AG08396 (cell line): ENCODE data around the gene GLB1L2.

Experiments used
- DNase-seq: peaks from one replicate; pipeline ENCODE4 v3.0.0; 2012; ENCODE audit warnings: low spot score, mixed read lengths

Gene GLB1L2

DNA sequence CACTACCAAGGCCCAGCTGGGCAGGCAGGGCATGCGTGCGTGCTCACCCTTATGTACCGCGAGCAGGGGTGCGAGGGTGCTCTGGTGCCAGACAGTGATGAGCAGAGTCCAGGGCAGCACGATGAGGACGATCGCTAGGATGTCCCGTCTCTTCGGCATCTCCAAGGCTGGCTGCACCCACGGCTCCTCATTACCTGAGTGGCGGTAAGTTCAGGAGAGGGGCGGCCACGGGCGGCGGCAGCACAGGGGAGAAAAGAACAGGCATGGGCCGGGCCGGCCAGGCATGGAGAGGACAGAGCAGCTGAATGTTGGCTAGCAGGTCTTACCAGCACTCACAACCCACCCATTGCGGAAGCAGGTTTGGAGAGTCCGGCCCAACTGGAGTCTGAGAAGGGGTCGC is 55.7 kb downstream of the GLB1L2 start:
- DNase-seq: no peak

DNA sequence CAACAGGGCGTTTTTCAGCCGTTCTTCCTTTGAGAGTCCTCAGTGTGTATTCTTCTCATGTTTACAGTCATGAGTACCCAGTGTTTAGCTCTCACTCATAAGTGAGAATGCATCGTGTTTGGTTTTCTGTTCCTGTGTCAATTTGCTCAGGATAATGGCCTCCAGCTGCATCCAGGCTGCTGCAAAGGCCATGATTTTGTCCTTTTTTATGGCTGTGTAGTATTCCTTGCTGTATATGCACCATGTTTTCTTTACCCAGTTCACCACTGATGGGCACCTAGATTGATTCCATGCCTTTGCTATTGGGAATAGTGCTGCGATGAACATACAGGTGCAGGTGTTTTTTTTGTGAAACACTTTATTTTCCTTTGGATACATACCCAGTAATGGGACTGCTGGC is 56.8 kb downstream of the GLB1L2 start:
- no peak for DNase-seq

DNA sequence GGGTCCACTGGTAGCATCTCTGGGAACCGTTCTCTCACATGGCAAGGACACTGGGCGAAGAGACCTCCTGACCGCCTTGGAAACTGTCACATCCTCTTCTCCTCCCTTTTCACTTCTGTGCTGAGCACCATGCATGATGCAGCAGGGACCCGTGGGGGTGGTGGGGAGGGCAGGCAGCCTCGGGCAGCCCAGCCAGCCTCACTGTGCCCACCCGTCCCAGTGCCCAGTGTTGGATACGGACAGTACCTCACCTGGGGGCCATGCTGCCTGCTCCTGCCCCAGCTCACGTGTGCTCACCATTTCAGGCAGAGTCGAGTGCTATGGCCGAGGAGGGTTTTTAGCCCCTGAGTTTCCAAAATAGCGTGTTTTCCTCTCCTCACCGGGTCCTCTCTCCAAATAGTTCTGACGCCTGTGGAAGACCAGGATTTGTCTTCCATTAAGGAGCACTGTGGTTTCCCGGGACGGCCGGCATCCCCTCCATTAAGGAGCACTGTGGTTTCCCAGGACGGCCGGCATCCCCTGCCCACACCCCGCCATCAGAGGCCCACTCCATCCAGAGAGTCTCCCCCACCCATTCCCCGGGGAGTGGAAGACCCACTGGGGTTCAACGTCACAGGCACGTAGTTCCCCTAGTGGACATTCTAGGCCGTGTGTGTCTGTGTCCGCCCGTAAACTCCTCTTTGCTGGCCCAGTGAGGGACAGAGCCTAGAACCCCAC is 57.8 kb downstream of the GLB1L2 start:
- DNase-seq: no peak

DNA sequence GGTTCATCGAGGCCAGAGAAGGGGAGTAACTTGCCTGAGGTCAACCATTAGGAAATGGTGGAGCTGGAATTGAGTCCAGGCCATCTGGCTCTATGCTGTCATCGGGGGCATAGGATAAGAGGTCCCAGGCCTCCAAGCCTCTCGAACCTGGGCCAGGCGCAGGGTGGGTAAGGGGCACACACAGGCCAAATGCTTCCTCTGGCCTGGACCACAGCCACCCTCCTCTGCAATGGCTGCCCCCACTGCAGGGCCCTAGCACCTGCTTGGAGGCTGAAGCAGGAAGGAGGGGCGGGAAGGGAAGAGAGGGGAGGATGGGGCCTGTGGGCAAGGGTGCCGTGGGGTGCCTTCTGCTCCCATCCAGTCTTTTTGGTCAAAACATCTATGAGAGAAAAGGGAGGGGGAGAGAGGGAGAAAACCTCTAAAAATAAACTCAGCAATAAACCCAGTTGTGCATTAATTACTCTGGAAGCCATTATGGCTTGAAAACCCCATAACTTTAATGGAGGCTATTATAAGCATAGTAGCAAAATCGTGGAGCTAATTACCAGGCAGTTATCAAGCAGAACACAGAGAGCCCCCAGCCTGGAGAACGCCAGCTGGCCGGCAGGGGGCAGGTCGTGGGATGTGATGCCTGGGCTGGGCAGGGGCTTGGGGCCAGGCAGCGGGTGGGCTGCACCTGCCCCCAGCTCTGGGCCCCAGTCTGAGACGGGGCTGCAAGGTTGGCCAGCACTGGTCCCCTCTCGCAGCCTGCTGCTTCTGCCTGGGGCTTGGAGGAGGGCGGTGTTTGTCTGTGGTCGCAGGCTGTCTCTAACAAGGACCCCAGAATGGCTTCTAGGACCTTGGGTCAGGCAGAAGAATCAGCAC is 59.1 kb downstream of the GLB1L2 start:
- DNase-seq: no peak

DNA sequence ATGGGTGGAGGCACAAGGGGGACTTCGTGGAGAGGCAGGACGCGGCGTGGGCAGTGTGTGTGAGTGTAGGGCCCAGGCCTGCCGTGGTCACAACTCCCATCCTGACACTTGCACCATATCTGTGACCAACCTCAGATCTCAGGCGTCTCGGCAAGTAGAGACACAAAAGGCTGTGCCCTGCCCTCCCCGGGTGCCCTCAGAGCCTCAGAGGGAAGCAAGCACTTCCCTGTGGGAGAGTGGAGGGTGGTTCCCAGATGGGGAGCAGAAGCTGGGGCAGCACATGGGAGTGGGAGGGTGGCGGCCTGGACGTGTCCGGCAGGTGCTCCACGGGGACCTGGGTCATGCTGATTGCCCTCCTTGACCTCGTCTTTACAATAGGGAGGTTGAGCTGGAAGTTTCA is 59.9 kb downstream of the GLB1L2 start:
- no peak for DNase-seq

DNA sequence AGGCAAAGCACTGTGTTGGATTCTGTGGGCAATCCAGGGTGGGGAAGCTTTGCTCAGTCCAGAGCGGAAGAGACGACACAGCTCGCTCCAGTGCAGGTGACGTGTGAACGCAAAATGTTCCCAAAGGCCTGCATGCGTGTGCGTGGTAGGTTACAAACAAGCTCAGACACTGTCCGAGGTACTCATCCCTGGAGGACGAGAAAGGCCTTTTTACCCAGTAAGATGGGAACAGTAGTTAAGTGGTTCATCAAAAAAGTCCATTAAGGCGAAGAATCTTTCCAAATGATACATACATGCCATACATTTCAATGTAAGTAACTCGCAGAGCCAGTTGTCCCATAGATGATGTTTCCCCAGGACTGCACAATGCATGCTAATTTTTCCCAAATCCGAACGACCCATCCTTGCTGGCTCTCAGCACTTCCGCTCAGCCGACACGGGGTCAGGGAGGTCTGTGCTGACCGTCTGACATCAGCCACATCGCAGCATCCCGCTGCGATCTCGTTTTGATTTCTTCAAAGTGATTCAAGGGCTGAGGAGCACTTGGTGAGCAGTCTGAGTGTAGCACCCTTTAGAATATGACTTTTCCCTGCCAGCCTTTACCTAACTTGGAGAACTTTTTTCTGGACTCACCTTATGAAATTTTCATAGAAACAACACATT is 61.3 kb downstream of the GLB1L2 start:
- no peak for DNase-seq

DNA sequence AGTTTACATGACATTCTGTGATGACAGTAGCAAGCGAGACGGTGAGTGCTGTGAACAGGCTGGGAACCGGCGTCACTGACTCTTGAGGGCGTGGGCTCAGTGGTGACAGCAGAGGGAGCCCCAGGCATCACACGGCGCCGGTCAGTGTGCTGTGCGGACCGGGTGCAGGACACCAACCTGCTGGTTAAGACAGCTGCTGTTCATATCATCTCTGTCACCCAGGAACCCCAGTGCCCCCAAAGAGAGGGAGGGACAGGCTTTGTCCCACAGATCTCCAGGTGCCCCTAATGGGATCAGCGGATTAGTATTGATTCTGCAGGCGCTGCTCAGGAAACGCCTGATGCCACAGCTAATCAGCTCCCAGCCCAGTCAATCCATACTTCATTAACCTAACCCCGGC is 61.9 kb downstream of the GLB1L2 start:
- DNase-seq: no peak

DNA sequence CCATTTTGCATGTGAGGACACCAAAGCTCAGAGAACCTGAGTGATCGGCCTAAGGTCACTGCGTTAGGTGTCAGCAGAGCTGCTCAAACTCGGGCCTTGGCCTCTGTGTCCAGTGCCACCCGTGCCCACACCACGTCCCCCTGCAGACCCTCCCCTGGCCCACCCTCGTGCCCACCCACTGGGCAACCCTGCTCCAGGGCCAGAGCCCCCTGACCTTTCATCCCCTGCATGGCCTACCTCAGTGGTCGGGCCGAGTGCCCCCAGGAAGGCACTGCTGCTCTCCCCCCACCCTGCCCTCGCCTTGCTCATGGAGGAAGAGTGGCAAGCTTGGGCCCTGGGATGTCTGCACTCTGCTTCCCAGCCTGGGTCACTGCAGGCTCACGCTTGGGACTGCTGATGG is 62.5 kb downstream of the GLB1L2 start:
- DNase-seq: no peak

DNA sequence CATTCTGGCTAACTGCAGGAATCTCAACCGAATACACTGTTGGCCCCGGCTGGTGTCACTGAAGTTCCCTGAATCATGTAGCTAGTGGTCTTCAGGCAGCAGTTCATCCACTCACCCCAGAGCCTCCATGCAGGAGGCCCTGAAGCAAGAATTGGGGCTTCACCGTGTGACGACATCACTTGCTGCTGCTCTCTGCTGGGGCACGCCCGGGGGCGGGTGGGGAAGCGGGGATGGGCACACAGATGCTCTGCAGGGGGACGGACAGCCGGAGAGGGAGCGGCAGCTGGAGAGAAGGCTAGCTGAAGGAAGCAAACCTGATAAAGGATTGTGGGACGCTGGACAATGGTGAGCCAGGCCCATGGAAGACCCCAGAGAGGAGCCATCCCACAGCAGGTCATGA is 63.2 kb downstream of the GLB1L2 start:
- no peak for DNase-seq

DNA sequence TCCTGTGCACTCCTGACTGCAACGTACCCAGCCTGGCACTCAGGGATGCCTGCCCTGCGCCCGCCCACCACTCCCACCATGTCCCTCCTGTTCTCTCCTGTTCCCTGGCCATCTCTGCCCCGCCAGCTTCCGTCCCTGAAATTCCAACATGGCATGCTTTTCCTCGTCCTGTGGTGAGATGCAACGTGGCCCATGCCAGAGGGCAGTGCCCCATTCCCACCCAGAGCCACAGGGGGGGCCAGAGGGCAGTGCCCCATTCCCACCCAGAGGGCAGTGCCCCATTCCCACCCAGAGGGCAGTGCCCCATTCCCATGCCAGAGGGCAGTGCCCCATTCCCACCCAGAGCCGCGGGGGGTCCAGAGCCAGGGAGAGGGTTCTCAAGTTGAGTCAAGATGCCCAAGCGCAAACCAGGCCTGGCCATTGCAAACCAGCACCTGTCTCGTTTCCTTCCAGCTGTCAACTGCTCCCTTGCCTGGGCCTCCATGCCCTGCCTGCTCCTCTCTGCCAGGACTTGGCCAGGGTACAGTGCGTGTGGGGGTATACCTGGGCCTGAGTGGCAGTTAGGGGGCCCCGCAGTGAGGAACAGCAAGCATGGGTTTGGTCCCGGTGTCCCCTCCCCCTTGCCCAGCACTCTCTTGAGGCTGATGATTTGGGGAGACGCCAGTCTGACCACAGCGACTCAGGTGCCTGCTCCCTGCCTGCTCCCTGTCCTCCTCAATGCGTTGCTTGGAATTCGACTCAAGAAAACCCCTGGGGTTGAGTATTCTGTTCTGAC is 65.7 kb downstream of the GLB1L2 start:
- DNase-seq: no peak

DNA sequence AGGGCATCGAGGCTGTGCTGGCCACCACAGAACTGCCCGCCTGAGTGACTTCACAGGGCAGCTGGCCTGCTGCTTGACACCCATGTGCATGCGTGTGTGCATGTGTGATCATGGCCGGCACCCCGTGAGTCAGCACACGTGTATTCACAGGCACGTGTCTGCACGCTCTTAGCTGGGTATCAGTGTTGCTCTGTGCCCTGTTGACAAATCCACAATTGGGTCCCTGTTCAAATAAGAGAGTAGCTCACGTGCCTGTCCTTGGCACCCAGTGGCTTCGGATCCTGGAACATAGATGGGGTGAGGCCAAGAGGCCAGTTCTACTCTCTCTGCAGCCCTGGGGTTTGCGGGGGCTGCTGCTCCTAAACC is 66.3 kb downstream of the GLB1L2 start:
- DNase-seq: no peak

DNA sequence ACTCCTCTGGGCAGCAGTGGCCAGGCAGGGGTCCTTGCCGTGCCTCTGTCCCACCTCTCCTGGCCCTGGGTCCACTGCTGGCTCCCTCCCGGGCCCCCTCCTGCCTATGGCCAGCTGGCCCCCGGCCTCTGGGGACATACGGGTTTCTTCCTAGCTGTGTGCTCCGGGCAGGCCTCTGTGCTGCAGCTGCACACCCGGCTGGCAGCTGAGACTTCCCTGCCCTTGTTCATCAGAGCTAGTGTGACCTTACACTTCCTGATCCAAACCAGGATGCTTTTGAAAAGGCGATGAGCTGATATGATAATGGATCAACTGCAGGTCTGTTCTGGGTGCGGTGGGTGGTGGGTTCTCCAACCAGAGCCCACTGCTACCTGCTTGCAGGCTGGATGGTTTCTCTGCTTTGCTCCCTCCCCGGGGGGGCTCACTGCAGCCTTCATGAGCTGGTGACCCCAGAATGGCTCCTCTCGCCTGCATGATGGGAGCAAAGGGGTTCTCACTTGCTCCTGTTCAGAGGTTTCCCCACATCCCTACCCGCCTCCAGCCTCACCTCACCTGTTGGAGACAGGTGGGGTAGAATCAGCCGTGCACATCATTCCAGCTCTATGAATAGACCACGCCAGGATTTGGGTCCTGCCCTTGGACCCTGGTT is 67.0 kb downstream of the GLB1L2 start:
- DNase-seq: no peak

DNA sequence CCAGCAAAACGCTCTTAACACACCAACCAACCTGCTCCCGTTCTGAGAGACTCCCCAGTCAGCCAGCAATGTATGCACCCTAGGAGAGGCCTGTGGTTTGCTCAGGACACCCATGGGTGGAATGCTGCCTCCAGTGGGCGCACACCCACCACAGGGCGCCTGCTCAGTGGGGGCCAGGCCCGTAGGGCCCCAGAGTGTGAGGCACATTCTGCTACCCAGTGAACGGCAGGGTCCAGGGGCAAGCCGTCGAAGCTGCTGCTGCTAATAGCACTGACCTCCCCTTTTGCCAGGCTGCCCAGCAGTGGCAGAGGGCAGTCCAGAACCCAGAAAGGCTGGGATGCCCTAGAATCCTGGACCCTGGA is 67.5 kb downstream of the GLB1L2 start:
- no peak for DNase-seq

DNA sequence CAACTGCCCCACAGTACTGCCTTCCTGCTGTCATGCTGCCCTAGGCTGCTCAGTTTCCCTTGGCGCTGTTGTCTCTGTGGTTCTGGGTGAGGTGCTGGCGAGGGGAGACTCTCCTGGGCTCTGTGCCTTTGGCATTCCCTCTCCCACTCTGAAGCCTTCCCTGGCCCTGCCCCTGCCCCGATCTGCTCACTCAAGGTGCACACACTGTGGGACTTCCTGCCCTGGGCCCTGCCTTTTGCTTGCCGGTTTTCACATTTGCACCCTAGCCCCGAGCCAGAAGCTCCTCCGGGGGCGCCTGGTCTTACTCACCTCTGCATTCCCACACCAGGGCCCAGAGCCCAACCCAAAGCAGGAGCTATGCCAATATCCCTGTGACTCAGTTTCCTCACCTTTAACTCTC is 68.2 kb downstream of the GLB1L2 start:
- DNase-seq: no peak

DNA sequence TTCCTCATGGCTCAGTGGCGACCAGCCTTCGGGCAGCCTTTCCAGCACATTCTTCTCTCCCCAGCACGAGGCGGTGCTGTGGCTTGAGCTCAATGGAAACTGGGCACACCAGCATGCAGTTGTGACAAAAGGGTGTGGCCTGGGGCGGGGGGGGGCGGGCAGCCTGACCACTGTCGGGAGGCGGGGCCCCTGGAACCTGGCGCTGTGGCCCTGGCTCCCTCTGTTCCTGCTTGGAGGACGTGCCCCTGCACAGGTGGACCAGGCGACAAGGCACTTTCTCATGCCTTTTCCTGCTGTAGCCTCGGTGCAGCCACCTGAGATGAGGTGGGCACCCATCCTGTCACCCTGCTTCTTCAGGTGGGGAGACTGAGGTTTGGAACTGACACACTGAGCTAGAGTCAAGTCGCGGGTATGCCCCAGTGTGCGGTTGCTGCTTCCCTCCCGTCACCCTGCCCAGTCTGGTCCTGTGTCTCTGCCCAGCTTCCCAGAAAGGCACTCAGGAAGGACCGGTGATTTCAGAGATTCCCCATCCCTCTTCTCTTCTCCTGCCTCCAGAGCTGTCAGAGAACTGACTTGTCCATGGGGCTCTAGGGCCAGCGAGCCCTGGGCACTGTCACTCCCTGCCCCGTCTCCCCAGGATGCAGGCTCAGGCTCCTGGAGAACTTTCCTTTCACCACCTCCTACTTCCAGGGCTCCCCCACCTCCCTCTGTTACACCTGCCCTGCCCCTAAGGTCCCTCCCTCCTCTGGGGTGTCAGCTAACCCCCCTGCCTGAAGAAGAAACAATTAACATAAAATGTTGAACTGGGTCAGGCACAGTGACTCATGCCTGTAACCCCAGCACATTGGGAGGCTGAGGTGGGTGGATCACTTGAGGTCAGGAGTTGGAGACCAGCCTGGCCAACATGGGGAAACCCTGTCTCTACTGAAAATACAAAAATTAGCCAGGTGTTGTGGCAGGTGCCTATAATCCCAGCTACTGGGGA is 70.3 kb downstream of the GLB1L2 start:
- DNase-seq: no peak

DNA sequence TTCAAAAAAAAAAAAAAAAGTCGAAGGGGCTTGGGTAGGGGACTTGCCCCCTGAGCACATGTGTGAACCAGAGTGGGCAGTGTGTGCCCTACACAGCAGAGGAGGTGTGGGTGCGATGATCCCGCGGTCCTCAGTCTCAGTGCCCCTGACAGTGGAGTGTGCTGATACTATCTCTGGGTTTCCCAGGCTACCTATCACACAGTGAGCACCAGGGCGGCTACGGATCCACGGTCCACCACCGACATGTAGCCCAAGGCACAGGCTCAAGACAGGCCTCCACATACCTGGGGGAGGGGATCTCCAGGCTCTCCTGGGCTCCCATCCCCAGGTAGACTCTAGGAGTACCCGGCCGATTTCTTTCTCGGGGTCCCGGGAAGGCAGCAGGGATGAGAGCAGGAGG is 71.1 kb downstream of the GLB1L2 start:
- DNase-seq: no peak

DNA sequence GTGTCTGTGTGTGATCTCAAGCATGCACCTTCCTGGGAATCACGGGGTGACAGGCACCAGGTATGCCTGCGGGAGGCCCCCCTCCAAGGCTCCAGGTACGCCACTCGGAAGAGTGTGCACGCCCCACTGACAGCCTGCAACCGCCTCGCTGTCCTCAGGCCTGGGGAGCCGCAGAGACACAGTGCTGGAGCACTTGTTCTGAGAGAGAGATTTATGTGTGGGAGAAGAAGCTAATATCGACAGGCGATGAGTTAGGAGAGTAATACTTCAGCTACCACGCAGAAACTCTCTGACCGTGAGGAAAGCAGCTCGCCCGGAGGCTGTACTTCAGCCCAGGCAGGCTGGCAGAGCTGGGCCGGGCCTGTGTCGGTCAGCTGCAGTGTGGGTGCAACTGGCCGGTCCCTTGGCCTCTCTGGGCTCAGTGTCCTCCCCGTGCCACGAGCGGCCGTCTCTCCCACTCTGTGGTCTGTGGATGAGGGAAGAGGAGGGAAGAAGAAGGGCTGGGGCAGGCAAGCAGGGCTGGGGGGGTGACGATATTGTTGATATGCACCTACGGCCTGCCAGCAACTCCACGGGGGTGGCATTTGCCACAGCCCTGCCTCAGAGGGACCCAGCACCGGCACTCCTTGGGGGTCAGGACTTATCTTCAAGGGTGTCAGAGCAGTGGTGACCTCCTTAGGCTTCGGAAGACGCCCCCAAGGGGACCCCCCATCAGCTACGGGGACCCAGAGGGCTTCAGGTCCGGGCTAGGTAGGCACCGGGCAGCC is 73.0 kb downstream of the GLB1L2 start:
- no peak for DNase-seq

DNA sequence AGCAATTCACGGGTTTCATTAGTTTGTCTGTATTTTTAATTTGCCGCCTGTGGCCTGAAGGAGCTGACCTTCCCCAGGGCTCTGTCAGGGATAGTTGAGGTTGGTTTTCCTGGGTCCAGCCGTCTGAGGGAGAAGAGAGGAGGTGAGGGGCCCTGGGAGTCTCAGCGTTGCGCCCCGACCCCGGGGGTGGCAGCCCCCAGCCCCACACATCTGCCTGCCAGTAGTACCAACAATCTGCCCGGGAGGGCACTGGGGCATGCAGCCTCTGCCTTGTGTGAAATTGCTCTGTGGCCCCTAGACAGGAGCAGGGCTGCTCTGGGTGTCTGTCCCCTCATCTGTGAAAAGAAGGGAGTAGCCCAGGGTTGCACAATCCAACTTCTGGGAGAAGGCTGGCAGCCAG is 73.6 kb downstream of the GLB1L2 start:
- DNase-seq: no peak

DNA sequence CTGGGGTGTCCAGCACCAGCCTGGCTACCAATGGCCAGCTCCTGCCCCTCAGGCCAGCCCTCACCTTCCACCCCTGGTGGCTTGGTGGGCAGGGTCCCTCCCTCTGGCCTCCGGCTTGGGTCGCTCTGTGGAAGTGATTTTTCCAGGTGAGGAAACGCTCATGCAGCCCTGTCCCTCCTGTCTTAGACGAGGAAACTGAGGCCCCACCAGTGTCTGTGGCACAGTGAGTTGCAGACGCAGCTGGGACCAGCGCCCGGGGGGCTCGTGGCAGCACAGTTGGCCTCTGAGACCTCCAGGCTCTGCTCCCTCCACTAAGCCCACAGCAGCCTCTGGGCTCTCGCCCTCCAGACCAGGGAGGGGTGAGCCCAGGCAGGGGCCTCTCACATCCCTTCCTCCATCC is 74.1 kb downstream of the GLB1L2 start:
- DNase-seq: no peak
